NCI-H446 treated with DMSO at 0.1 percent for 48 hours (cell line): ENCODE measurements around the gene BORCS5.

Experiments
- DNase-seq: peaks from one replicate; lab custom pipeline; 2025; lab: John Stamatoyannopoulos, UW

The BORCS5 gene

DNA sequence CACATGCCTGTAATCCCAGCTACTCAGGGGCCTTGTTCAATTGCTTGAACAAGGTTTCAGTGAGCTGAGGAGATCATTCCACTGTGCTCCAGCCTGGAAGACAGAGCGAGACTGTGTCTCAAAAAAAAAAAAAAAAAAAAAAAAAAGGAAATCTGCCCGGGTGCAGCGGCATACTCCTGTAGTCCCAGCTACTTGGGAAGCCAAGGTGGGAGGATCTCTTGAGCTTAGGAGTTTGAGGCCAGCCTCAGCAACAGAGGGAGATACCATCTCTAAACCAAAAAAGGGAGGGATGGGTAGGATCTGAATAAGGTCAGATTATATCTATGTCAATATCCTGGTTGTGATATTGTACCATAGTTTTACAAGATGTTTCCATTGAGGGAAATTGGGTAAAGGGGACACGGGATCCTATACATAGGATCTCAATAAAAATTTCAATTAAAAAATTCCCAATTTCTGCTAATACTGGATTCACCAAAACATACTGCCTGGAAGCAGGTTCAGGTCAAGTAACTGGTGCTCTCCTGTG, 76.4 kb downstream of the BORCS5 start:
- DNase-seq: no peak

DNA sequence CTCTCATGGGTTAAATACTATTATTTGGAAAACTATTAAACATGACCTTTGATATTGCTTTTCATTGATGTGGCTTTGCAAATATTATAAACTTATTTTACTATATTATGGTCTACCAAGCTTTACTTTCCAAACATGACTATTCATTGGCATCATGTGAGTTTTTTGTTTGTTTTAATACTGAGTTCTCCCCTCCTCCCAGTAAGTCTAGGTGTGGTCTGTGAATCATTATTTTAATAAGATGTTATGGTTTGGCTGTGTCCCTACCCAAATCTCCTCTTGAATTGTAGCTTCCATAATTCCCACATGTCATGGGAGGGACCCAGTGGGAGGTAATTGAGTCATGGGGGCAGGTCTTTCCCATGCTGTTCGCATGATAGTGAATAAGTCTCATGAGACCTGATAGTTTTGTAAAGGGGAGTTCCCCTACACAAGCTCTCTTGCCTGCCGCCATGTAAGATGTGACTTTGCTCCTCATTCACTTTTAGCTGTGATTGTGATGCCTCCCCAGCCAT, 80.0 kb downstream of the BORCS5 start:
- no peak for DNase-seq

DNA sequence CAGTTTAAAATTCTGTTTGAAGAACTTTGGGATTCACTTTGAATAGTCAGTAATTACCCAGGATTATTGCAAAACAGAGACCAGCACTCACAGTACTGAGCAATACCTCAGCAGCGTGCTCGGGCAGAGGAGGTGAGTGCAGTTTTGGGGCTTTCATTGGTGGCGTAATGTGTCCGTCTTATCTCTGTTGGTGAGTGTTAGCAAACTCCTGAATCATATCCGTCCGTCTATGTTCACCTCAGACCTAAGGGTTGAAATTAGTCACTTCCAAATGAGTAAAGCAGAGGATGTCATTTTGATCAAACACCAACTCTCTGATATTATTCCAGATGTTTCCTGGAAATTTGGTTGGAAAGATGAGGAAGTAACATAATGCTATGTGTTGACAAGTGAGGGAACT, 82.8 kb downstream of the BORCS5 start:
- DNase-seq: no peak

DNA sequence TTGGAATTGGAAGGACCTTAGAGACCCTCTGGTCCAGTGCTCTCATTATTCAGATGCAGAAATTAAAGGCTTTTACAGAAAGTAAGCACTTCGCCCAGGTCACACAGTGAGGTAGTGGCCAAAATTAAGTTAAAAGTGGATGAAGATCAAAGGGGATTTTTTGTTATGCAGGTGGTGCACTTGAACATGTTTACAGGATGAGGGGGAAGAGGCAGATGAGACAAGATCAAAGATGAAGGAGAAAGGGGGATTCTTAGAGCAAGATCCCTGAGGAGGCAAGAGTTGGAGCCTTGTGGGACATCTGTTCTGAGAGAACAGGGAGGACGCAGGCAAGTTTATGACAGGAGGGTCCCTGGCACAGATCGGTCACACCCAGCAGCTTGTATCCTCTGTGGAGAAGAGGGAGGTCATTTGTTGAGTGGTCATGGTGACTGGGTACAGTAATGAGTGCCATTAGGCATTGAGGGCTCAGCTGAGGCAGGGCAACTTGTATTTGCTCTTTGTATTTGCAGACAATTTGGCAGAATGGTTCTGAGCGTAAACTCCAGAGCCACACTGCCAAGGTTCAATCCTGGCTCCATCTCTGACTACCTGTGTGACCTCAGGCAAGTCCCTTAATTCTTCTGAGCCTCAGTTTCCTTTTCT, 84.0 kb downstream of the BORCS5 start:
- DNase-seq: no peak

DNA sequence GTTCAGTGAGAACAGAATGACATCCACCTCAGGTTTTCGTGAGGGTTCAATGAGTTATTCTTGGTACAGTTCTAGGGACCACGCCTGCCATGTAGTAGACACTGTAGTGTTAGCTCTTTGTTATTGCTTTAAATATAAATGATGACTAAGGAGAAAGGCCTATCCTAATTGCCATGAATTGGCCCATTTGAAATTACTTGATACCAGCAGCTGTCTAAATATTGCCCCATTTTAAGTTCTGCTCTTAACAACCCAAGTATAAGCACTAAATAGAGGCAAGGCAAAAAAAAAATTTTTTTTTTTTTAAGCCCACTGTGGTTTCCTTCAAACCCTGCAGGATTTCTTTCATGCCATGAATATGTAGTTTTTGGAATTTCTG, 84.5 kb downstream of the BORCS5 start:
- no peak for DNase-seq

DNA sequence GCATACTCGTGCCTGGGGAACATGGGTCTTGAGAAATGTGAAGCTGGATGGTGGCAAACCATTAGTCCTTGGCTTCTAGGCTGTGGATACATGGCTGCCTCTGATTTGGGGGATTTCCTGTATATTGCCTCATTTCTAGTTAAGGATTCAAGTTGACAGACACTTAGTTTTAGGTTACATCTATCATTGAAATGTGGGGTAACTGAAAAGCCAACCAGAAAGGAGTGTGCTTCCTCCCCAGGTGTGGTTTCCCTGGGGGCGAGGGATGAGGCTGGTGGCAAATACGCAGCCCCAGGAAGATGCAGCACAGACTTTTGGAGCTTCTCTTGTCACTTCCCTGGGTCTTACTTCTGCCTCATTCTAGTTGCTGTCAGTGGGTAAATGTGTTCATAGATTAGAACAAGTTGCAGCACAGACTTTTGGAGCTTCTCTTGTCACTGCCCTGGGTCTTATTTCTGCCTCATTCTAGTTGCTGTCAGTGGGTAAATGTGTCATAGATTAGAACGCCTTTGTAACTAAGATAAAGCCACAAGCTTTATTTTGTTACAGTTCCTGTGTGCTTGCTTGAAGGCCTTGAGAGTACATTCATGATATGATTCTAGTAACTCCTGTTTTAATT, 85.1 kb downstream of the BORCS5 start:
- DNase-seq: no peak

DNA sequence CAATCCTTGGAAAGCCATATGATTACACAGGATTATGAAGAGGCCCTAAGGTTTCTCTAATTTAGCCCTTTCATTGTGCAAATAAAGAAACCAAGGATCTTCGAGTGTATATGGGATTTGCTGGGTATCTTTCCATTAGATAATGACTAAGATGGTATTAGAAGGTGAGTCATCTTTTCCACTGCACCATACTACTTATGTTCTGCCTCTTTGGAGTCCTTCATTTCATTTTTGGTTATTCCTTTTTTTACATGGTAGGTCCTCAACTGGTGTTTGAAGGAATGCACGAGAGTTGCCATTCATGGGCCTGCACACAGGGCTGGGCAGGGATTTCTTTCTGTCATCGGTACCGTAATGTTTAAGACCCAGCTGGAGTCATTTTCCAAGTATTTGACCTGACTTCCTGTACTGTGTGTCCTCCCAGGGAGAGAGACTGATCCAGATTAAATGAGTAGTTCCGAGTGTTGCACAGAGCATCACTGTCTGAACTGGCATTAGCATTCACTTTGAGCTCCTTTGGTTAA, 85.7 kb downstream of the BORCS5 start:
- no peak for DNase-seq

DNA sequence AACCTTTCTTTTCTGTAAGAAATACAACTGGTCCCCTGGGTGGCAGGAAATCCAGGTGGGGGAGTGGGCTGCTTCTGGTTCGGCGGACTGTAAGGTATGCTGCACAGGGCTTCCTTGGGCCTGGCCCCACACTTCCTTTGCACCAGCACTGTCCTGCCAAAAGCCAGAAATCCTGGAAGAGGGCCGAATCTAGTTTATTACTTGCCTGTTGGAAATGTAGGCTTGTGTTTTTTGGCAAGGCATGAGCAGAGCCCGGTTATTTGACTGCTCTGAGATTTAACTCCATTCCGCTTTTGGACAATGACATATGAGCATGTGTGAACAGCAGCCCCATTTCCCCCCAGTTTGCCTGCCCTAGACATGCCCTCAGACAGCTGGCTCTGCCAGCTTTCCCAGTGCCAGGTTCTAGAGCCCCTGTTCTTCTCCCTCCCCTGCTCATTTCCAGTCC, 86.6 kb downstream of the BORCS5 start:
- DNase-seq: peak; percentile 70

DNA sequence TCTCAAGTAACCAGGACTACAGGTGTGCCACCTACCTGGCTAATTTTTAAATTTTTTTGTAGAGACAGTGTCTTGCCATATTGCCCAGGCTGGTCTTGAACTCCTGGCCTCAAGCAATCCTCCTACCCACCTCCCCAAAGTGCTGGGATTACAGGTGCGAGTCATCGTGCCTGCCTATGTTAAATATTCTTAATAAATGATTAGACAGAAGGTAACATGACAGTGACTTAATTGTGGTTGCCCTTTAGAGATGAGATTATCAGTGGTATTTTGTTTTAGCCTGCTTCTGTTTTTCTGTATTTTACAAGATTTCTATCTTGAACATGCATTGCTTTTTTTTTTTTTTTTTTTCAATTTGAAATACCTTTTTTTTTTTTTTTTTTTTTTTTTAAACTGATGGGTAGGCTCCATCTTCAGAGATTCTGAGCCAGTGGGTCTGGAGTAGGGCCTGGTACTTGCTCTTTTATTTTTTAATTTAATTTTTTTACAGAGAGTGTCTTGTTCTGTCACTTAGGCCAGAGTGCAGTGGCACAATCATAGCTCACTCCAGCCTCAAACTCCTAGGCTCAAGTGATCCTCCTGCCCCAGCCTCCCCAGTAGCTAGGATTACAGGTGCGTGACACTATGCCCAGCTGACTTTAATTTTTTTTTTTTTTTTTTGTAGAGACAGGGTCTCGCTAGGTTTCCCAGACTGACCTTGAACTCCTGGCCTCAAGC, 88.4 kb downstream of the BORCS5 start:
- no peak for DNase-seq

DNA sequence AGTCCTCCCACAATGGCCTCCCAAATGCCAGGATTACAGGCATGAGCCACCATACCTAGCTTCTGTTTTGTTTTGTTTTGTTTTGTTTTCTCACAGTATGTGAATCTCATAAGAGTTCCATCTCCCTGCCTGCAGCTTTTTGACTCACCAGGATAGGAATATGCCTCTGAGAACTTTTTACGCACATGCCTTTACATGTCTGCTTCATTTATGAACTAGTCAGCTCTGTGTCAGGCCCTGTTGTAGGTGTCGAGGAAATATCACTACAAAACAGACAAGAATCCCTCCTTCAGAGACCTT, 89.0 kb downstream of the BORCS5 start:
- DNase-seq: no peak

DNA sequence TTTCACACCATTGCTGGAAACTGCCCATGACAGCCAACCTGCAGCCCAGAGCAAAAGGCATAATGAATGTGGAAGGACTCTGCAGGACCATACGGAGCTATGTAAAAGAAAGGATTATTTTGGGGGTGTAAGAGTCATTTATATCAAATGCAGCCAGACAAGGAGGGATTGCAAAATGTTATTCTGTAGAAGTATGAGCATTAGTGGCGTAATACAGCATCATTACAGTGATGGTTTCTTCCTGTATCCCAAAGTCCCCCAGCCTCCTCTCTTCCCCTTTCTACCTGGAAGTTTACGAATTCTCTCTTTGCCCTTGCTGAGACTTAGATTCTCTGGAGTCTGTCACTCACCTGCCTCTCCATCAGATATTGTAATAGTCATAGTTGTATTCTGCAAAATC, 89.9 kb downstream of the BORCS5 start:
- no peak for DNase-seq

DNA sequence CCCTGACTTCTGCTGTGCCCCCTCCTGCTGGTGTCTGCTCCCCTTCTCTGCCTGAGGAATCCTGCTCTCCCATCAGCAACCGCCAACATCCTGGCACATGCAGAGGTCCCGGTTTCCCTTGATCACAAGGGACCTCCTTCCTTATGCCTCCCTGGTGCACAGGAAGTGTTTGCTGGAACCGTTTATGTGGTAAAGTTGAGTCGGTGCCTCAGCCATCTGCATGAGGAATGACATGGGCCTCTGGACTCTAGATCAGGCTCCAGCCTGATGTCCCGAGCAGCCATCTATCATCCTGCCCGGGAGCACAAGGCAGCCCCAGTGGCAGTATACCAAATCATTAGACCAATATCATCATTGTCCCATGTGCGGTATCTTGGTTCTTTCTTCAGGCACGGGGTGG, 90.4 kb downstream of the BORCS5 start:
- DNase-seq: no peak

DNA sequence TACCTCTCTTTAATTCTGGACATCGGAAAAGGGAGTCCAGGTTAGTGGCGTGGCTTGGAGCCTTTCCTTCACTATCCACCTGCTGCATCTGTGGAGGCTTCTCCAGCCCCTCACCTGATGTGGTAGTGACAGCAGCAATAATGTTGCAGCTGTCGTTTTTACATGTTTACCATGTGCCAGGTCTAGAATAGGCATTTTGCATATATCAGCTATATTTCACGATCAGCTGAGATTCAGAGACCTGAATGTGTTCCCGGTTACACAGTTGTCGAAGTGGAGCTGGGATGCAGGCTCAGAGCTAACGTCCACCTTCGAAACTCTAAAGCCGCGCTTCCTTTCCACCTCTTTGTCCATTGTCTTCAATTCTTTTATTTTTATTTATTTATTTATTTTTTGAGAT, 91.0 kb downstream of the BORCS5 start:
- no peak for DNase-seq

DNA sequence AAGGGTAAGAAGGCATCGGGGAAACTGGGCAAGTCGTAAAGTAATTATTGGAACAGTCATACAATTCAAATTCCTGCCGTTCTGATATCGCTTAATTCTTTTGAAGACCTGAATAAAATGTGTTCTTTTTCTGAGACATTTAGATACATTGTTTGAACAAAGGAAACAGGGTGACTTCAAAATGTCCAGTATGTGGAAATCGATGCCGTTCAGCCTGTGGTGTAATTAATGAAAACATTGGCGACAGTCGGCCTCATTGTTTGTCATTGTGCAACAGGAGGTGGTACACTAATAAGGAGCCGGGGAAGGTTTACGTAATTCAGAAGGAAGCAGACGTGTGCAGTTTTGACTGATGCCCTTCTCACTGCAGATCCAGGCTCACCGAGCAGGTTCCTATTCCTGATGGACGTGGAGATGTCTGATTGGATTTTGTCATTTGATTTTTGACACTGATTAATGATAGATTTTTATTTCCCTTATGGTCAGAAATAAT, 92.7 kb downstream of the BORCS5 start:
- no peak for DNase-seq

DNA sequence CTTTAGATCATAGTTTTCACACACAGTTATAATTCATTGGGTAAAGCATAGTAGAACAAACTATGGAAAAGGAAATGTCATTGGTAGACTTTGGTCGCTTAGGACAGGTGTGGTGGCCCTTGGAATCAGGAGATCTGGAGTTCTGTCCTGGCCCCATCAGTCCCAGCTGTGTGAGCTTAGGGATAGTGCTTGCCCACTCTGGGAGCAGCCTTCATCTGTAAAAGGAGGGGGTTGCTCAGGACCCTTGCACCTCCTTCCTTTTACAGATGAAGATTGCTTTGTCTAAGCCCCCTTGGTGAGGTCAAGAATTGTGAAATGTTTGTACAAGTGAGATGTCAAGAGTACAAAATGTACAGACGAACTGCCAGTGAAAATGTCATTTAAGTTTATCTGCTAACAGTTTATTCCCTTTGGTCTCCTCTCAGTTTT, 93.2 kb downstream of the BORCS5 start:
- DNase-seq: no peak

DNA sequence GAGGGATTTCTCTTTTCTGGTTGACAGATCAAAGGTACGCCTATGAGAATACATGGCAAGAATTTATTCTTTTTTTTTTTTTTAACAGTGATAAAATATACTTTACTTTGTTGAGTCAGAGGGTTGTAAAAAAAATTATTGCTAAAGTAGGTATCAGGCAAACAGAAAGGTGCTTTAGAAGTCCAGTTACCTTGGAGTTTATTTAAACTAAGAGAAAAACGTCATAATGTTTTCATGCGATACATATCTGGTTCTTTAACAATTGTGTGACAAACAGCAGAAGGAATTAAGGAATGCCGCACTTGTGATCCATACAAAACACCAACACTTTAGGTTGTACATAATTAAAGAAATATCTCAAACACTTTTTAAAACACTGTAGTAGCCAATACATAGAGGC, 94.2 kb downstream of the BORCS5 start:
- DNase-seq: no peak

DNA sequence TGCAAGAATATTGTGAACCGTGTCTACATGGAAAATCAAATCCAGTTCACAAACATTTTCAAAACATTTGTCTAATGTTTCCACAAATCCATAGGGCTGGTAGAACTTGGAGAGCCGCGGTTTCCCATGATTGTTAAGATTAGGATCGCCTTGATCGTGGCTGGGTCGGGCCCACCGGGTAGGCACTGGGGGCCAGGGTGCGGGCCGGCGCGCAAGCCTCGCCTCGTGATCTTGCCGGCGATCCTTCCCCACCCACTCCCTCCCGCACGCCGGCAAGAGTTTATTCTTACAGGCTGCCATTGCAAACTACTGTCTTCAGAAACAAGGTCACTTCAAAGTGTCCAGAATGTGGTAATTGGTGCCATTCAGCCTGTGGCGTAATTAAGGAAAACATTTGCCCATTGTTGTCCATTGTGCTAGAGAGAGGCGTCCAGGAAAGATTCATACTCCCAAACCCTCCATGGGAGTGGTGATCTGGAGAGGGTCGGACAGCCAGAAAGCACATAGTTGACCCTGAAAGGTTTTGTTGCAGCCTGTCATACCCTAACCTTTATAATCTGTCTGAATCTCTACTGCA, 95.5 kb downstream of the BORCS5 start:
- DNase-seq: no peak

DNA sequence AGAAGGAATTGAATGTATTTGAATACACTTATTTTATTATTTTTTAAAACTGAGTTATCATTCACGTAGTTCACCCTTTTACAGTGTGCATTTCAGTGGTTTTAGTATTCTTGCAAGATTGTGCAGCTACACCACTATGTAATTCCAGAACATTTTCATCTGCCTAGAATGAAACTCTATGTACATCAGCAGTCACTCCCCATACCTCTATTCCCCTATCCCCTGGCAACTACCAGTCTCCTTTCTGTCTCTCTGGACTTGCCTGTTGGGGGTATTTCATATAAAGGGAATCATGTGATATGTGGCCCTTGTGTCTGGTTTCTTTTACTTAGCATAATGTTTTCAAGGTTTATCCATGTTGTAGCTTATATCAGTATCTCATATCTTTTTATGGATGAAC, 96.8 kb downstream of the BORCS5 start:
- DNase-seq: no peak

DNA sequence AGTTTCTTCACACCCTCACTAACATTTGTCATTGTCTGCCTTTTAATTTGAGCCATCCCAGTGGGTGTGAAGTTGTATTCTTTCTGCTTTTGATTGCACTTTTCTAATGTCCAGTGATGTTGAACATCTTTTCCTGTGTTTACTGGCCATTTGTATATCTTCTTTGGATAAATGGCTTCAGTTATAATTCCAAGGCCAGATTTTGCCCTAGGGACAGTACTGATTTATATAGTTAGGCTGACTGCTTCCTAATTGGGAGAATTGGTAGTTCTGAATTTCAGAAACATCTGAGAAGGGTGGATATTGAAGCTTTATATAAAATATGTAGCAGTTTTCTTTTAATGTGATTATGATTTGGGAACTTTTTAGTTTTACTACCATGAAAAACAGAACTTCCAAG, 97.4 kb downstream of the BORCS5 start:
- DNase-seq: no peak

DNA sequence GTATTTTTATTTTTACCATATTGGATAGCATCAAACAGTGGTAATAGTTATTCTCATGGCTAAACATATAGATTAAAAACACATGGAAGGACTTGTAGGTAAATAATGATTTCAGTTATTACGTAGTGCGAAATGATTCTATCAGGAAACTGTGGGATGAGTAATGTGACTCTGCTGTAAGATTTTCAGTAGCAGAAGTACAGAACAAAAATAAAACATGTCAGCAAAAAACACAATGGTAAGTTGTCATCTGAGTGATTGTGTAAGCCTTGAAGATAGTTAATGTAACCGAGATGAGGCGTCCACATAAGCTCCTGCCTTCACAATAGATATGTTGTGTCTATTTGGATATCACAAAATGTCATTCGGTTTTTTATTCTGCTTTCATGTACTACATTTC, 99.8 kb downstream of the BORCS5 start:
- no peak for DNase-seq

DNA sequence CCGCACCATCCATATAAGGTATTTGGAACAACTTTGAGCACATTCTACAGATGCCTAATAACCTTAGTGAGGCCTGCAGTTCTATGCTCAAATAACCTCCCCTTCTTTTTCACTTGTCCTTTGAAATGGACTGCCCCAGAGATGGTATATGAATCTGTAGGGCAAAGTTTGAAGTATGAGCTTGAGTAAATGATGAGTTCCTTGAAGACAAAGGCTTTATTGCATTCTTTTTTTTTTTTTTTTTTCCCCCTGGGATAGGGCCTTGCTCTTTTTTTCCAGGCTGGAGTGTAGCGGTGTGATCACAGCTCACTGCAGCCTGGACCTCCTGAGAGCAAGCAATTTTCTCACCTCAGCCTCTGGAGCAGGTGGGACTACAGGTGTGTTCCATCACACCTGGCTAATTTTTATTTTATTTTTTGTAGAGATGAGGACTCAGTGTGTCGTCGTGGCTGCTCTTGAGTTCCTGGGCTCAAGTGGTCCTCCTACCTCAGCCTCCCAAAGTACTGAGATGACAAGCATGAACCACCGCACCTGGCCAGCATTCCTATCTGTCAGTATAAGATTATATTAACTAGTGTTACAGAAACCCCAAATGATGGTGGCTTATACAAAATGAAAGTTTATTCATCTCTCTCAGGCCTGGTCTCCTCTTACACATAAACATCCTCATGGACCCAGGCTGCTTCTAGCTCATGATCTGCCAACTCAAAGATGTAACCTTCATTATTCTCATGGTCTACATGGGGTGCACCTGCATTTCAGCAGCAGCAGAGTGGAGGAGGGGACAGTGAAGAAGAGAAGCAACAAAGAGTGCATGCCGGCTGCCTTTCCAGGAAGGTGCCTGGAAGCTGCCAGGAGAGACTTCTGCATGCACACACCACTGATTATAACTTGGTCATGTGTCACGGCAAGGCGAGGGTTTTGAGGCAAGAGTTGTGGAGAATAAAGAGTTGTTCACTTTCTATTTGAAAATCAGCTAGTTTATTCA, 104.4 kb downstream of the BORCS5 start:
- DNase-seq: no peak
